Omental fat pad (tissue), 4 donors: ENCODE data around the gene SYT2. TPM values are rescaled to one million over a fixed set of nuclear protein-coding genes. Genes with fewer than 3 reads are reported as not detected.

Experiments
- total RNA-seq, 4 donors: library from RNA; depleted of rRNA; stranded (reverse); fragments of >200 nt; gene quantifications; one replicate each; pipeline ENCODE4 v1.1.0, GENCODE V29; 2016

Gene SYT2
- total RNA-seq, 4 donors from 2014 or later: 0.12 TPM; not detected in 3

Other genes with a start within 250 kb of the SYT2 start
- gene KDM5B, start 98.0 kb upstream of the SYT2 start, total RNA-seq: 10 to 100 TPM; 40.8 to 69.7 (median 45.7) TPM
- gene PCAT6, start 100.5 kb upstream of the SYT2 start, total RNA-seq: not detected
- gene RABIF, start 178.7 kb upstream of the SYT2 start, total RNA-seq: 1 to 10 TPM; 4.6 to 7.4 (median 5.3) TPM
- gene KLHL12, start 216.8 kb upstream of the SYT2 start, total RNA-seq: 10 to 100 TPM; 12.4 to 25.2 (median 20.8) TPM
- 100 to 1,000 TPM in 1 of 4 donors, 10 to 100 TPM in 3; 79.0 to 117 (median 94.2) TPM for gene ADIPOR1, start 247.9 kb upstream of the SYT2 start, total RNA-seq